ELF-1 (cell line): Measurements from ENCODE around the gene MYRF.

ENCODE experiments used
- DNase-seq: peaks from one replicate; pipeline ENCODE4 v3.0.0-alpha.2; 2016; ENCODE audit warnings: low read depth, low spot score

MYRF gene

DNA sequence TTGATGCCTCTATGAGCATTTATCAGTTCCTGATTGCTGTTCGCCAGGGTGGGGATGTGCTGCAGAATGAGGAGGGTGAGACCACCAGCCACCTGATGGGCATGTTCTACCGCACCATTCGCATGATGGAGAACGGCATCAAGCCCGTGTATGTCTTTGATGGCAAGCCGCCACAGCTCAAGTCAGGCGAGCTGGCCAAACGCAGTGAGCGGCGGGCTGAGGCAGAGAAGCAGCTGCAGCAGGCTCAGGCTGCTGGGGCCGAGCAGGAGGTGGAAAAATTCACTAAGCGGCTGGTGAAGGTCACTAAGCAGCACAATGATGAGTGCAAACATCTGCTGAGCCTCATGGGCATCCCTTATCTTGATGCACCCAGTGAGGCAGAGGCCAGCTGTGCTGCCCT is 43.0 kb downstream of the MYRF start:
- DNase-seq: no peak

- DNase-seq: no peak
Observed at GRCh38 chr11:61795876-61796526, 43.6 kb downstream of the MYRF start.

DNA sequence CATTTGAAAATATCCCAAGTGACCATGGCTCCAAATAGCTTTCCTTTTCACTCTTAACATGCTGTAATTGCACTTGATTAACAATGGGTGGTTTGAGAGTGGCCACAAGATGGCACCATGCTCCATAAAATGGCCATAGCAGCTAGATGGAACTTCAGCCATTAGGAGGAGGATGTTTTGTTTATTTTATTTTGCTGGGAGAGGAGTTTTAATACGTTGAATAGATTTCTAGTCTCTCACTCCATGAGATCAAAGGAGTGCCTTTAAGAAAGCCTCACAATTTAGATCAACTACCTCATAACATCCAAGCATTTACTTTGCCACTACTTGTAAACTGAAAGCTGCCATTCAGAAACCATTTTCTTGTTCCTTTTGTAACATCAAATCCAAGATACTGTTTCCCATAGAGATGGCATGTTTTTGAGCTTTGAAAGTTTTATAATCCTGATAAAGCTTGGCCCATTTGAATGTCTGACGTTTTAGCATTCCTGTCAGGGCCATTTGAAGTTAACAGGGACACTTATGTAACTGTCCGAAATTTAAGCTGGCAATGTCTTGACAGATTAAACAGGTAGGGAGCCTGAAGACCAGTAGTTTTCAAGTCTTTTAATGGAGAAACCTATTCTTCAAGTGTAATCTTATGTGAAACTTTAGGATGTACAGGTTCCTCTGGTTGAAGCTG is 45.0 kb downstream of the MYRF start:
- DNase-seq: peak; percentile 51

- DNase-seq: no peak
Observed at GRCh38 chr11:61799665-61800284, 47.3 kb downstream of the MYRF start.

GRCh38 chr11:61800331-61801281 is 48.2 kb downstream of the MYRF start:
- no peak for DNase-seq

DNA sequence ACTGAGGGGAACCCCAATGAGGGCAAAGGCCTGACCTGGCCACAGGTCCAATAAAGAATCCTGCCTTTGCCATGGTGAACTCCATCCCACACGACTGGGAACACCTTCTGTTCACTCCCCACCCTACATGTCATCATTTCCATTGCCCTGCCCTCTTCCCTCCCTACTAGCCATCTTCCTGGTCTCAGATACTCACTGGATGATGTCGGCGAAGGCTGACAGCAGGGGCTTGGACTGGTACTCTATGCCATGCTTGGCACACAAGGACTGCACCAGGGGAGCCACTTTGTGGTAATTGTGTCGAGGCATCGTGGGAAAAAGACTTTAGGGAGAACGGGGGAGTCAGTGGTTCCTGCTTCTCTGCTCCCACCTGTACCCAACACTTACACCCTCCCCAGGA is 50.2 kb downstream of the MYRF start:
- DNase-seq: no peak

- DNase-seq: no peak
Observed at GRCh38 chr11:61803889-61804647, 51.6 kb downstream of the MYRF start.

DNA sequence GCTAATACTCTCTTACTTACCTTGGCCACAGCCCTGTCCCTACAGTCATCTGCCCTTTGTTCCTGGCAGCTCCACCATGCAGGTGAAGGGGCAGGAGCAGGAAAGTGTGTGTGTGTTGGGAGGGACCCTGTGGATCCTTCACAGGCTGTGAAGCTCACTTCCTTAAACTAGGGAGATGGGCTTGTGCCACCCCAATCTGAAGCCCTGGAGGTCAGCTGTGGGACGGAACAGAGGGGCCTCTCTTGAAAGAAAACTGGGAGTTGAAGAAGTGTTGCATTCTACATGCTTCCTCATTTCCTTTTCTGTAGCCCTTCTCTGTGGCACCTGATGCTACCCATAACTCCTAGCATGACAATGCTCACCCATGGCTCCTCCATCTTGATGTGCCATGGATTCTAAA is 52.7 kb downstream of the MYRF start:
- no peak for DNase-seq

- no peak for DNase-seq
Observed at GRCh38 chr11:61806785-61807184, 54.3 kb downstream of the MYRF start.

GRCh38 chr11:61810671-61811175 is 58.3 kb downstream of the MYRF start:
- no peak for DNase-seq

DNA sequence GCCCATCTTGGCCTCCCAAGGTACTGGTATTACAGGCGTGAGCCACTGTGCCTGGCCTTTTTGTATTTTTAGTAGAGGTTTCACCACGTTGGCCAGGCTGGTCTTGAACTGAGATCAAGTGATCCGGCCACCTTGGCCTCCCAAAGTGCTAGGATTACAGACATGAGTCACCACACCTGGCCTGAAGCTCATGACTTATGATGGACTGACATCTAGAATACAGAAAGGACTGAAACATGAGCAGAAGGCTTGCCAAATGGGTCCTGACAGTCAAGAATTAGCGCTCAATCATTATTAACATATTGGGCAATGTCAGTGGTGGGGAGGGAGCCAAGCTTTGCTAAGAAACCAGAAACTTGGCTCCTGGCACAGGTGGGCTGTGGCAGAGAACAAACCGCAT is 59.4 kb downstream of the MYRF start:
- DNase-seq: no peak

- no peak for DNase-seq
Observed at GRCh38 chr11:61812736-61813411, 60.4 kb downstream of the MYRF start.

DNA sequence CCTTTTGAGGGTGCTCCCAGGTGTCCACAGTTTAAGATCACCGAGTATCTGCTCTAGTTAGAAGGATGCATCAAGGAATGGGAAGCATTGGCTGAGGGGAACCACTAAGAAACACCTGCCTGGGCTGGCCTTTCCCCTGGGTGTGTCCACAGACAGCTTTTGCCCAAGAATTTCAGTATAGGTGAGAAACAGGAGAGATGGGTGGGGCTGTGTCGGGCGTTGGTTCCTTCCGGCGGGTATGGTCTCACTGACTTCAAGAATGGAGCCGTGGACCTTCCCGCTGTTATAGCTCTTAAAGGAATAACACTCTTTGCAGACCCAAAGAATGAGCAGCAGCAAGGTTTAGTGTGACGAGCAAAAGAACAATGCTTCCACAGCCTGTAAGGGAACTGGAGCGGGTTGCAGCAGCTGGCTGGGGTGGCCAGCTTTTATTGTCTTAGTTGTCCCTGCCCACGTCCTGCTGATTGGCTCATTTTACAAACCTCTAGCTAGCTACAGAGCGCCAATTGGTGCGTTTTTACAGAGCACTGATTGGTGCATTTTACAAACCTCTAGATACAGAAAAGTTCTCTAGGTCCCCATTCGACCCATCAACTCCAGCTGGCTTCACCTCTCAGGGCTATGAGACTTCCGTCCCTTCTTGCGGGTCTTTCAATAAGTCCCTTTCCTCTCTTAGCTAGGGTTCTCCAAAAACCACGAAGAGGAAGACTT is 62.0 kb downstream of the MYRF start:
- no peak for DNase-seq

DNA sequence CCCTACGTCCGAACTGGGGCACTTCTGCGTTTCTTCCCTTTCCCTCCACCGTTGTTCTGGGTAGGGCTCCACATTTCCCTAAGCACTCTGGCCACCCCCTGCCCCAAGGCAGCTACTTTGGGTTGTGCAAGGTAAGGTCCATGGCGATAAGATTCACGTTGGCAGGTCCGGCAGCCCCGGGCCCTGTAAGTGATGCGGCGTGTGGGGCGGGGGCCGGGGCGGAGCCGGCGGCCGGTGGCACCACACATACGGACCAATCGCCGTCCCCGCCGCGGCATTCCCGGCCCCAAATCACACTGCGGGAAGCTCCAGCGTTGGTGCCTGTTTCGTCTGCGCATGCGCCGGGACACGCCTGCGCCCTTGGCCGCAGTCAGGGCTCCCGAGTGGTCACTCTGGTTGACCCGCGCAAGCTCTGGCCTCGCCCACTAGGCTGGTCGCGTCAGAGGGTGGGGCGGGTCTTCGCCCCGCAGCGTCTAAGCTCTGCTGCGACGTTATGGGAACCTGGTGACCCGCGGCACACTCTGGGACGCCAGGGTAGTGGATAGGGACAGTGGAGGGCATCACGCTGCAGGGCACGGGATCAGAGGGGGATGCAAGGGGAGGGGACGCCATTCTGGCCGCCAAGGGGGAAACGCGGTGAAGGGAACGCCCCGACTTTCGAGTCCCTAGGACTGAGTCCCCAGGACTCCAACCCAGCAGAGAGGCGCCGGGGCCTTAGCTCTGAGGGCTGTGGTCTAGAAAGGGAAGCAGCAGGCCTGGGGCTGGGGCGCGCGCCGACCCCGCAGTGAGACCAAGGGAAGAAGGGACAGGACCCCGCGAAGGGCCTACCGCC is 62.7 kb downstream of the MYRF start:
- peak; percentile 99 for DNase-seq

DNA sequence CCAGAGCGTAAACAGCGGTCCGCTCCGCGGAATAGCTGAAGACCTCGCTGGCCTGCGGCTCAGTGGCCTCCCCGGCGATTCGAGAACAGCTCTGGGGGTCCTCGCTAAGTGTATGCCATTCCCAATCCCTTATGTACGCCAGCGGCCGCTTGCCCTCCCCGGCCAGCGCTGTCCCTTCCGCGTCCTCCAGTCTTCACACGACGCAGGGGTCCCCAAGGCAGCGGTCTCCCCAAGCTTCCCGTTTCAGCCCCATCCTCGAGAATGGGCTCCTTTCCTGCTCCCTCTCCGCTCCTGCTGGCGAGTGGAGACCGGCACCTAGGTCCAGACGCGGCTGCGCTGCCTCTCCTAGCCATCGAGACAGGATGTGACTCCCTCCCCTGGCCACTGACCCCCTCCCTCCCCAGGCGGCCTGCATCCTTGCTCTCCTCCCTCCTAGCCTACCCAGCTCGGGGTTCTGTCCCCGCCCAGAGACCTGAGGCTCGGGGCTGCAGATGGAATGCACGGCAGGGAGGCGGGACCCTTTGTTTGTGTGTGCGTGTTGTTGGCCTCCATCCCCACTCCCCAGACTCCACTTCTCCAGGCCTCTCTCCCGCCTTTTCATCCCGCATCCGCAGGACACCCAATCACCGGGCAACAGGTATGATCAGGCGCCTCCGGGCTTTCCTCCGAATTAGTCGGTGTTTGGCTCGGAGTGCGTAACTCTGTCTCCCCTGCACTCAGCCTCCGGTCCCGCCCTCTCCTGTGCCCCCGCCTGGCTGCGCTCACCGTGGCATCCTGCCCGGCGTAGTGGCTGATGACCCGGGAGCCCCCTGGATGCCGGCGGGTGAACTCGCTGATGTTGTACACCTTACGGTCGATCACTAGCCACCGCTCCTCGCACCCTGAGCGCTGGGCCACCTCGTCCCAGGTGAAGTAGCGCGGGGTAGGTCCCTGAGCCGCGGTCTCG is 63.6 kb downstream of the MYRF start:
- DNase-seq: peak; percentile 91

GRCh38 chr11:61816736-61817455 is 64.5 kb downstream of the MYRF start, which contains the start of gene FADS1:
FADS1 (minus strand) TSS chr11:61817003; CDS start chr11:61816929, 74 bp downstream.
- DNase-seq: peak; percentile 96
